ENCODE data around the gene RABGEF1.
"Not testable (repeated sequence)": the region's sequence is repeated elsewhere in the genome, so short reads cannot be mapped to it uniquely, and the experiment has no call there.

RABGEF1 gene

DNA sequence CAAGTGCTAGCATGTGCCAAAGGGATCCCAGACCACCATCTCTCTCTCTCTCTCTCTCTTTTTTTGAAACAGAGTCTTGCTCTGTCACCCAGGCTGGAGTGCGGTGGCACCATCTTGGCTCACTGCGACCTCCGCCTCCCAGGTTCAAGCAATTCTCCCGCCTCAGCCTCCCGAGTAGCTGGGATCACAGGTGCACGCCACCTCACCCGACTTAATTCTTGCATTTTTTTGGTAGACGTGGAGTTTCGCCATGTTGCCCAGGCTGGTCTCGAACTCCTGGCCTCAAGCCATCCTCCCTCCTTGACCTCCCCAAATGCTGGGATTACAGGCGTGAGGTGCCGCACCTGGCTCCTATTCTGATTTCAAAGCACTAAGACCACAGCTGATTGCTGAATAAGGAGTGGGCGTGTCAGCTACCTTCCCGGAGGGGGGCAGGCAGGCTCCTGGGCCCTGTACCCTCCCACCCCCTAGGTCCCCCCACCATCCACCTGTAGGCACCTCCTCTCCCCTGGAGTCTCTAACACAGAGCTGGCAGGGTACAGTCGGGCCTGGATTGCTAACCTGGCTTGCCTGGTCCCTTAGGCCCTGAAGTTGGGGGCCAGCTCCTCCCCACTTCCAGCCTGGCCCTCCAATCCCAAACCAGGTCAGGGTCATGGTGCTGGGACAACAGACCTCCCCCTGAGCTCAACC lies 74.8 kb downstream of the RABGEF1 start:
- DNase-seq (ENCODE audit: low spot score), result not testable (repeated sequence)

- DNase-seq (ENCODE audit: low spot score), result no peak
Observed at GRCh38 chr7:66815951-66816350, 75.4 kb downstream of the RABGEF1 start.

DNA sequence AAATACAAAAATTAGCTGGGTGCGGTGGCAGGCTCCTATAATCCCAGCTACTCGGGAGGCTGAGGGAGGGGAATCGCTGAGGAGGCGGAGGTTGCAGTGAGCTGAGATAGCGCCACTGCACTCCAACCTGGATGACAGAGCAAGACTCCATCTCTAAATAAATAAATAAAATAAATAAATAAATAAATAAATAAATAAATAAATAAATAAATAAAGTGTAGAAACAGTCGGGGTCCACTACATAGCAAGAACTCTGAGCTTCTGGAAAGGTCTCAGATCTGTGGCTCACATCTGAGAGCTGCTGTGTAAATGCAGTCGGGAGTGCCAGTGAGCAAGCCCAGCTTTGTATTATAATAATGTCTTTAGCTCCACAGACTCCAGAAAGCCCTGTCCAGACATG lies 76.1 kb downstream of the RABGEF1 start:
- not testable (repeated sequence) for DNase-seq (ENCODE audit: low spot score)

DNA sequence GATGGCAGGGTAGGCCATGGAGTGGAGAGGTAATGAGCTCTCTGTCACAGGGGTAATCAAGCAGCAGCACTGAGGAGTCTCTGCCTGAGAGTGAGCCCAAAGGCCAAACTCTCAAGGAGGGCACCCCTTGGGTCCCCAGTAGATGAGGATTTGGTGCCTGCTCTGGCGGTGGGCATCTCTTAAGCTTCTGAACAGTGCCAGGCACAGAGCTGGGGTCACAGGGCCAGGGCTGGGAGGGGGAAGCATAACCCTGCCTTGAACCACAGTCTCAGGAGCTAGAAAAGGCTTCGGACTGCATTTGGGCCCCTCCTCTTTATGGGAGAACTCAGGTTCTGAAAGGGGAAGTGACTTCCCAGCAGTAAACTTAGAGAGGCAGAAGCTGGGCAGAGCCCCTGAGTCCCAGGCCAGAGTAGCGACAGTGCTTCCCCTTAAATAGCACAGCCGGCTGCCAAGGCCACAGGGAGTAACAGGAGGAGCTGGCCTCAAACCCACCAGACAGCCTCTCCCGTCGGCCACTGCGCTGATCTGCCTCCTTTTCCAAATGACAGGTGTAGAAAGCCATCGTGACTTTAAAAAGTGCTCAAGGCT lies 76.8 kb downstream of the RABGEF1 start:
- DNase-seq (ENCODE audit: low spot score), result not testable (repeated sequence)

DNA sequence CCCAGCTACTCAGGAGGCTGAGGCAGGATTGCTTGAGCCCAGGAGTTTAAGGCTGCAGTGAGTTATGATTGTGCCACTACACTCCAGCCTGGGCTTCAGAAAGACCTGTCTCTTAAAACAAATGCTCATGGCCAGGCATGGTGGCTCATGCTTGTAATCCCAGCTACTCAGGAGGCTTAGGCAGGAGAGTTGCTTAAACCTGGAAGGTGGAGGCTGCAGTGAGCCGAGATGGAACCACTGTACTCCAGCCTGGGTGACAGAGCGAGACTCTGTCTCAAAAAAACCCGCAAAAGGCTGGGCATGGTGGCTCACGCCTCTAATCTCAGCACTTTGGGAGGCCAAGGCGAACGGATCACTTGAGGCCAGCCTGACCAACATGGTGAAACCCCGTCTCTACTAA lies 77.4 kb downstream of the RABGEF1 start:
- DNase-seq (ENCODE audit: low spot score), result not testable (repeated sequence)

- no peak for DNase-seq (ENCODE audit: low spot score)
Observed at GRCh38 chr7:66824041-66824440, 83.5 kb downstream of the RABGEF1 start.

- DNase-seq (ENCODE audit: low spot score), result not testable (repeated sequence)
Observed at GRCh38 chr7:66825538-66825937, 85.0 kb downstream of the RABGEF1 start.

DNA sequence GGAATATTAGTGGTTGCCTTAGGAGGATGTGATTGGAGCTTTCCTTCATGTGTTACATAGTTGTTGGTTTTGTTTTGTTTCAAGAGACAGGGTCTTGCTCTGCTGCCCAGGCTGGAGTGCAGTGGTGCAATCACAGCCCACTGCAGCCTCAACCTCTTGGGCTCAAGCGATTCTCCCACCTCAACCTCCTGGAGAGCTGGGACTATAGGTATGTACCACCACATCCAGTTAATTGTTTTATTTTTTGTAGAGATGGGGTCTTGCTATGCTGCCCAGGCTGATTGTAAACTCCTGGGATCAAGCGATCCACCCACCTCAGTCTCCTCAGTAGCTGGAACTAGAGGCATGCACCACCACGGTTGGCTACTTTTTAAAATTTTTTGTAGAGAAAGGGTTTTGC lies 86.1 kb downstream of the RABGEF1 start:
- no peak for DNase-seq (ENCODE audit: low spot score)

- DNase-seq (ENCODE audit: low spot score), result not testable (repeated sequence)
Observed at GRCh38 chr7:66830976-66831375, 90.4 kb downstream of the RABGEF1 start.

DNA sequence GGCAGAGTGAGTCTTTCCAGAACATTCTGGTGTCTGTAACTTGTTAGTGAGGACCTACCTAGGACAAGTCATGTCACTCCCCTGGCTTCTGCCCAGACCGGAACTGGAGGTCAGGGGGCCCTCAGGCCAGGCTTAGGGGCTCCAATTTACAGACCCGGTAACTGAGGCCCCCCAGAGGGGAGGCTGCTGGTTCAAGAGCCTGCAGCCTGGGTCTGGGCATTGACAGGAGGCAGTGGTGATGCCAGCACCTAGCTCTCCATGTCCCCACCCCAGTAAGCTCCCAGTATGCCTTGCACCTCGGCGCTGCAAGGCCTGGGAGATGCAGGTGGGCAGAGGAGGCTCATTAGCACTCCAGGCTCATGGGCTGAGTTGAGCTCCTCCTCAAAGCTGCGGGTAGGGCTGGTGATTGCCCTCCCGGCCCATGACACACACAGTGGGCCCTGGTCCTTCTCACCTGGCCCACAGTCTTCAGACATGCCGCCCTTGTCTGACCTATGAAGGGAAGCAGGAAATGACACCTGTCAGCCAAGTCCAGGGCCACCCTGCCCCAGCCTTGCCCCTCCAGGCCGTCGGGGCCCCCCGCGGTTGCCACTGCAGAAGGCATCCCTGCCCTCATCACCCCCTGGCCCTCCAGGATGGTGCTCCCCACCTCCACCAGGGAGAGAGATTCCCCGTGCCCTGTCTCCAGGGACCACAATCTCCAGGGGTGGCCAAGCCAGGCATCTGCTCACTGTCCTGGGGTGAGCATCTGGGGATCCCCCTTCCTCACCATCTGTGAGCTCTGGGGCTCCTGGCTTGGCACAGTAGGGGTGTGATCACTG lies 92.2 kb downstream of the RABGEF1 start:
- DNase-seq (ENCODE audit: low spot score), result no peak

GRCh38 chr7:66837007-66837406 lies 96.5 kb downstream of the RABGEF1 start:
- DNase-seq (ENCODE audit: low spot score), result no peak

GRCh38 chr7:66837661-66838060 lies 97.1 kb downstream of the RABGEF1 start:
- no peak for DNase-seq (ENCODE audit: low spot score)

- DNase-seq (ENCODE audit: low spot score), result no peak
Observed at GRCh38 chr7:66839814-66840213, 99.3 kb downstream of the RABGEF1 start.

DNA sequence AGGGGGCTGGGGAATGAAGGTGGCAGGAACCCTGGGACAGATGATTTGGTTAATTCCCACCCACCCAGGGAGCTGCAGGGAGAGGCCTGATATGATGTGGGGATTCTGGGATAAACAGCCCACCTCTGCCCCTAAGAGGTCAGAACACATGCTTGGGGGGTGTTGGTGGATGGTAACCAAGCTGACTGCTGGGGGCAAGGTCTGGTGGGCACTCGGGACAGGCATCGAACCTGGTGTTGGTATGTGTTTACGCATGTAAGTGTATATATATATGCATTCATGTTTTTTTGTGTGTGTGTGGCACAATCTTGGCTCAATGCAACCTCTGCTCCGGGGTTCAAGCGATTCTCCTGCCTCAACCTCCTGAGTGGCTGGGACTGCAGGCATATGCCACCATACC lies 99.8 kb downstream of the RABGEF1 start:
- DNase-seq (ENCODE audit: low spot score), result no peak

GRCh38 chr7:66841898-66842297 lies 101.4 kb downstream of the RABGEF1 start:
- no peak for DNase-seq (ENCODE audit: low spot score)

- DNase-seq (ENCODE audit: low spot score), result not testable (repeated sequence)
Observed at GRCh38 chr7:66843492-66843891, 103.0 kb downstream of the RABGEF1 start.

DNA sequence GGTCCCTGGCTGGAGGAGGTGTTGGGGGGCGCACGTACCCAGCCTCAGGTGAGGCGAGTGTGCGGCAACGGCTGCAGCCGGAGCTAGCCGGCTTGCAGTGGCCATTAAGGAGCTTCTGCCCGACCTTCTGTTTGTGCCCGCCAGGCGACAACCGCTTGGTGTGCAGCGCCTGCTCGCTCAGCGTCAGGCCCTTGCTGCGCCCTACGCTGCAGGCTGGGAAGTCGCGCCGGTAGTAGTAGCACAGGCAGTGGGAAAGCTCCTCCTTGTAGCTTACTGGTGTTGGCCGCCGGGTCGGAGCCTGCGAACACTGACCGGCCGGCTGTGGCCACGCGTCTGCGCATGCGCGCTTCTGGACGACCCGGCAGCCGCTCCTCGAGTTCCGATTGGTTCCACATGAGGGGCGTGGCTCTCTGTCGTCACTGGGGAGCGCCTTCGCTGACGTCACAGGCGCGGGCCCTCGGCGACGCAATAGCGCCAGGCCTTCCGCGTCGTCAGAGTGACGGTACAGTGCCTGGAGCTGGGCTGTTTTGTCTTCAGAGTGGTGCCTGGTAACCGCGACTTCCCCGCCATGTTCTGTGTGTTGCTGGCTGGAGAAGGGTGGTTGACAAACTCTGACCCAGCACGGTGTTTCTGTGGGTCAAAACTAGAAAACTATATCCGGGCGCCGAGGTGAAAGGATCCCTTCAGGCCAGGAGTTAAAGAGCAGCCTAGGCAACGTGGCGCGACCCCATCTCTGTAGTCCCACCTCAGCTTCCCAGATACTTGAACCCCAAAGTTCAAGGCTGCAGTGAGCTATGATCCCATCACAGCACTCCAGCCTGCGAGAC lies 104.2 kb downstream of the RABGEF1 start:
- DNase-seq (ENCODE audit: low spot score), result peak; percentile 98

- DNase-seq (ENCODE audit: low spot score), result no peak
Observed at GRCh38 chr7:66845379-66846095, 105.0 kb downstream of the RABGEF1 start.

GRCh38 chr7:66846096-66846445 lies 105.5 kb downstream of the RABGEF1 start:
- not testable (repeated sequence) for DNase-seq (ENCODE audit: low spot score)

DNA sequence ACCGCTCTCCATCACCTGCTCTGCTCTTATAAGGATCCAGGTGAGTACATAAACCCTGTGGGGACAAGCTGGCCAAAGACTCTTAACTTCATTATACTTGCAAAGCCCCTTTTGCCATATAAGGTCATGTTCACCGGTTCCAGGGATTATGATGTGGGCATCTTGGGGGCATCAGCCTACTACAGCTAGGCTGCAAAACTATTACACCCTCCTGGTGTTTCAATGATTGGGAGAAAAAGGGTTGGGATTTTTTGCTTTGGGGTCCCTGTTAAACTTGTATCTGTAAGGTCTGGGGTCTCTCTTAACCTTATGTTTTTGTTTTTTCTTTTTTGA lies 107.0 kb downstream of the RABGEF1 start:
- DNase-seq (ENCODE audit: low spot score), result not testable (repeated sequence)

GRCh38 chr7:66847879-66848790 lies 107.6 kb downstream of the RABGEF1 start:
- no peak for DNase-seq (ENCODE audit: low spot score)

Measured in CD4-positive, alpha-beta T cell treated with Interleukin-6 at 100 ng/mL for 8 hours (primary cell).